Liver (tissue), 3 donors: ENCODE results near the gene AMPD3.

Experiments used
- FOXA1 ChIP-seq: IDR thresholded peaks from 2 replicates; pipeline ENCODE4 v1.6.1; 2016; ENCODE audit warnings: antibody characterized with exemption
- GABPA ChIP-seq, 2 donors: IDR thresholded peaks in 1 of 2; conservative IDR thresholded peaks in 1 of 2; 2 replicates each; pipeline ENCODE4 v1.6.1; 2016; ENCODE audit warnings: antibody characterized with exemption in 2 of 2, mild to moderate bottlenecking in 1 of 2, moderate library complexity in 1 of 2
- JUND ChIP-seq, 2 donors: IDR thresholded peaks; 2 replicates each; pipeline ENCODE4 v1.6.1; 2016; ENCODE audit warnings: antibody characterized with exemption in 2 of 2
- NR2F2 ChIP-seq: IDR thresholded peaks from 2 replicates; pipeline ENCODE4 v1.6.1; 2016; ENCODE audit warnings: antibody characterized with exemption
- RAD21 ChIP-seq, 2 donors: IDR thresholded peaks; 2 replicates each; pipeline ENCODE4 v1.6.1; 2016; ENCODE audit warnings: antibody characterized with exemption in 2 of 2, mild to moderate bottlenecking in 2 of 2
- SP1 ChIP-seq: IDR thresholded peaks from 2 replicates; pipeline ENCODE4 v1.6.1; 2018; ENCODE audit warnings: antibody characterized with exemption, mild to moderate bottlenecking
- TAF1 ChIP-seq: conservative IDR thresholded peaks from 2 replicates; pipeline ENCODE4 v1.6.1; 2016; ENCODE audit warnings: antibody characterized with exemption, mild to moderate bottlenecking
- YY1 ChIP-seq: IDR thresholded peaks from 2 replicates; pipeline ENCODE4 v1.6.1; 2016; ENCODE audit warnings: antibody characterized with exemption, mild to moderate bottlenecking
- TF ChIP-seq, protein P1 (sequence below): fragments of 150-350 bp; IDR thresholded peaks from 2 replicates; pipeline ENCODE4 v1.5.1; 2017; ENCODE audit warnings: improper control_type of control experiment, low read depth, low read length; ENCODE audit not compliant: missing input control
- TF ChIP-seq, protein P2 (sequence below): IDR thresholded peaks from 2 replicates; pipeline ENCODE4 v1.6.1; 2016; ENCODE audit warnings: antibody characterized with exemption
- TF ChIP-seq, protein P3 (sequence below): IDR thresholded peaks from 2 replicates; pipeline ENCODE4 v1.6.1; 2016; ENCODE audit warnings: antibody characterized with exemption, mild to moderate bottlenecking
- TF ChIP-seq, protein P4 (sequence below): IDR thresholded peaks from 2 replicates; pipeline ENCODE4 v1.6.1; 2016; ENCODE audit warnings: antibody characterized with exemption
- TF ChIP-seq, protein P5 (sequence below): IDR thresholded peaks from 2 replicates; pipeline ENCODE4 v1.6.1; 2016; ENCODE audit warnings: antibody characterized with exemption
- donor health status: healthy.
- donor health status: healthy.

DNA sequence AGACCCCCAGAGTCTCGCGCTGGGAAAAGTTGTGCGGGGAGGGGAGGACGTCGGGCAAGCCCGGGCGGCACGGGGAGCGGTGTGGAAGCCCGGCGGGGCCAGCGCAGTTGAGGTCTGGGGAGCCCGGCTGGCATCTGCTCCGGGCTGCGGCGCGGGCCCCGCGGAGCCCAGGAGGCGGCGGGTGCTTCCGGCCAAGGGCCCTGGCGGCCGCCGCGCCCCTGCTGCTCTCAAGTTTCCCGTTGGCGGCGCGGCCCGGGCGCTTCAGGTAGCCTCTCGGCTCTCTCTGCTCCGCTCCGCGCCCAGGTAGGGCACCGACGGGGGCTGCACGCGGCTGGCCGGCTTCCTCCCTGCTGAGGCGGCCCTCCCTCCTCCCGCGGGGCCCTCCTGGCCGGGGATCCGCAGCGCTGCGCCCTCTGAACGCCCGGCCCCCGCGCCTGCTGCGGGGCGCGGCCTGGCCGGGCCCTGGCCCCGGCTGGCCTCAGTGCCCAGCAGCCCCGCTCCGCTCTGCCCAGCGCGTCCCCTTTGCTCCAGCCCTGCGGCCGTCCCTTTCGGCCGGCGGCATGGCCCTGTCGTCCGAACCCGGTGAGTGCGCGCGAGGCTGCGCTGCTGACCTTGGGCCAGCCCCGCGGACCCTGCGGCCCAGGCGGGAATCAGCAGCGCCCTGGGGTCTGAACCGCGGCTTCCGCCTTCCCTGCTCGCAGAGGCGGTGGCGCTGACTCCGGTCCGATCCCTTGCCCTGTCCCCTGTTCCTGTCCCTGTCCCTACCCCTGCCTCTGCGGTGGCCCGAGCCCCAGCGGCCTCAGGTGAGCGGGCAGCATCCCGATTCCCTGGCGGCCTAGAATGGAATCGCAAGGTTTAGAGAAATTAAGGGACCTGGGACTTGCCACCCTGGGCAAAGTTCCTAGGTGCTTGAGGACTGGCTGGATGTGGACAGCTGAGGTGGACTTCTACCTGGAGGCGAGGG, 4.3 kb upstream of the AMPD3 start:
- TF ChIP-seq, protein P1, sequence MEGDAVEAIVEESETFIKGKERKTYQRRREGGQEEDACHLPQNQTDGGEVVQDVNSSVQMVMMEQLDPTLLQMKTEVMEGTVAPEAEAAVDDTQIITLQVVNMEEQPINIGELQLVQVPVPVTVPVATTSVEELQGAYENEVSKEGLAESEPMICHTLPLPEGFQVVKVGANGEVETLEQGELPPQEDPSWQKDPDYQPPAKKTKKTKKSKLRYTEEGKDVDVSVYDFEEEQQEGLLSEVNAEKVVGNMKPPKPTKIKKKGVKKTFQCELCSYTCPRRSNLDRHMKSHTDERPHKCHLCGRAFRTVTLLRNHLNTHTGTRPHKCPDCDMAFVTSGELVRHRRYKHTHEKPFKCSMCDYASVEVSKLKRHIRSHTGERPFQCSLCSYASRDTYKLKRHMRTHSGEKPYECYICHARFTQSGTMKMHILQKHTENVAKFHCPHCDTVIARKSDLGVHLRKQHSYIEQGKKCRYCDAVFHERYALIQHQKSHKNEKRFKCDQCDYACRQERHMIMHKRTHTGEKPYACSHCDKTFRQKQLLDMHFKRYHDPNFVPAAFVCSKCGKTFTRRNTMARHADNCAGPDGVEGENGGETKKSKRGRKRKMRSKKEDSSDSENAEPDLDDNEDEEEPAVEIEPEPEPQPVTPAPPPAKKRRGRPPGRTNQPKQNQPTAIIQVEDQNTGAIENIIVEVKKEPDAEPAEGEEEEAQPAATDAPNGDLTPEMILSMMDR = peak; percentile 65
- TF ChIP-seq, protein P2, sequence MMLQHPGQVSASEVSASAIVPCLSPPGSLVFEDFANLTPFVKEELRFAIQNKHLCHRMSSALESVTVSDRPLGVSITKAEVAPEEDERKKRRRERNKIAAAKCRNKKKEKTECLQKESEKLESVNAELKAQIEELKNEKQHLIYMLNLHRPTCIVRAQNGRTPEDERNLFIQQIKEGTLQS = no peak
- TF ChIP-seq YY1 (no peak), GABPA (IDR thresholded peaks at IDR 0.05 in 1 of 2, conservative IDR thresholded peaks at IDR 0.05 in 1 of 2) (no peak), RAD21 (IDR thresholded peaks at IDR 0.05) (peak; percentile 31 to 64), NR2F2 (no peak), TAF1 (peak; percentile 13), FOXA1 (no peak), SP1 (peak; percentile 42), JUND (IDR thresholded peaks at IDR 0.05) (no peak)
- TF ChIP-seq, protein P3, sequence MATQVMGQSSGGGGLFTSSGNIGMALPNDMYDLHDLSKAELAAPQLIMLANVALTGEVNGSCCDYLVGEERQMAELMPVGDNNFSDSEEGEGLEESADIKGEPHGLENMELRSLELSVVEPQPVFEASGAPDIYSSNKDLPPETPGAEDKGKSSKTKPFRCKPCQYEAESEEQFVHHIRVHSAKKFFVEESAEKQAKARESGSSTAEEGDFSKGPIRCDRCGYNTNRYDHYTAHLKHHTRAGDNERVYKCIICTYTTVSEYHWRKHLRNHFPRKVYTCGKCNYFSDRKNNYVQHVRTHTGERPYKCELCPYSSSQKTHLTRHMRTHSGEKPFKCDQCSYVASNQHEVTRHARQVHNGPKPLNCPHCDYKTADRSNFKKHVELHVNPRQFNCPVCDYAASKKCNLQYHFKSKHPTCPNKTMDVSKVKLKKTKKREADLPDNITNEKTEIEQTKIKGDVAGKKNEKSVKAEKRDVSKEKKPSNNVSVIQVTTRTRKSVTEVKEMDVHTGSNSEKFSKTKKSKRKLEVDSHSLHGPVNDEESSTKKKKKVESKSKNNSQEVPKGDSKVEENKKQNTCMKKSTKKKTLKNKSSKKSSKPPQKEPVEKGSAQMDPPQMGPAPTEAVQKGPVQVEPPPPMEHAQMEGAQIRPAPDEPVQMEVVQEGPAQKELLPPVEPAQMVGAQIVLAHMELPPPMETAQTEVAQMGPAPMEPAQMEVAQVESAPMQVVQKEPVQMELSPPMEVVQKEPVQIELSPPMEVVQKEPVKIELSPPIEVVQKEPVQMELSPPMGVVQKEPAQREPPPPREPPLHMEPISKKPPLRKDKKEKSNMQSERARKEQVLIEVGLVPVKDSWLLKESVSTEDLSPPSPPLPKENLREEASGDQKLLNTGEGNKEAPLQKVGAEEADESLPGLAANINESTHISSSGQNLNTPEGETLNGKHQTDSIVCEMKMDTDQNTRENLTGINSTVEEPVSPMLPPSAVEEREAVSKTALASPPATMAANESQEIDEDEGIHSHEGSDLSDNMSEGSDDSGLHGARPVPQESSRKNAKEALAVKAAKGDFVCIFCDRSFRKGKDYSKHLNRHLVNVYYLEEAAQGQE = no peak
- TF ChIP-seq, protein P4, sequence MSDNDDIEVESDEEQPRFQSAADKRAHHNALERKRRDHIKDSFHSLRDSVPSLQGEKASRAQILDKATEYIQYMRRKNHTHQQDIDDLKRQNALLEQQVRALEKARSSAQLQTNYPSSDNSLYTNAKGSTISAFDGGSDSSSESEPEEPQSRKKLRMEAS = no peak
- TF ChIP-seq, protein P5, sequence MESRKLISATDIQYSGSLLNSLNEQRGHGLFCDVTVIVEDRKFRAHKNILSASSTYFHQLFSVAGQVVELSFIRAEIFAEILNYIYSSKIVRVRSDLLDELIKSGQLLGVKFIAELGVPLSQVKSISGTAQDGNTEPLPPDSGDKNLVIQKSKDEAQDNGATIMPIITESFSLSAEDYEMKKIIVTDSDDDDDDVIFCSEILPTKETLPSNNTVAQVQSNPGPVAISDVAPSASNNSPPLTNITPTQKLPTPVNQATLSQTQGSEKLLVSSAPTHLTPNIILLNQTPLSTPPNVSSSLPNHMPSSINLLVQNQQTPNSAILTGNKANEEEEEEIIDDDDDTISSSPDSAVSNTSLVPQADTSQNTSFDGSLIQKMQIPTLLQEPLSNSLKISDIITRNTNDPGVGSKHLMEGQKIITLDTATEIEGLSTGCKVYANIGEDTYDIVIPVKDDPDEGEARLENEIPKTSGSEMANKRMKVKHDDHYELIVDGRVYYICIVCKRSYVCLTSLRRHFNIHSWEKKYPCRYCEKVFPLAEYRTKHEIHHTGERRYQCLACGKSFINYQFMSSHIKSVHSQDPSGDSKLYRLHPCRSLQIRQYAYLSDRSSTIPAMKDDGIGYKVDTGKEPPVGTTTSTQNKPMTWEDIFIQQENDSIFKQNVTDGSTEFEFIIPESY = no peak
